MM.1S (cell line): ENCODE results near the gene SLC9A4.

ENCODE experiments used
- DNase-seq: peaks from one replicate; pipeline ENCODE4 v3.0.0-alpha.2; 2015
- H2AFZ ChIP-seq: fragments of 300-600 bp; sonication (generic); 2 replicates; pipeline ENCODE4 v1.6.0; 2016; ENCODE audit warnings: antibody characterized with exemption, low read length
- H3F3A ChIP-seq: fragments of 300-600 bp; sonication (generic); 2 replicates; pipeline ENCODE4 v1.6.1; 2016; ENCODE audit warnings: mild to moderate bottlenecking, antibody characterized with exemption, low read length, moderate library complexity, mixed read lengths; ENCODE audit not compliant: insufficient read depth
- H3K27ac ChIP-seq: fragments of 300-600 bp; sonication (generic); 2 replicates; pipeline ENCODE4 v1.5.1; 2016; ENCODE audit warnings: mild to moderate bottlenecking, low read length
- H3K27me3 ChIP-seq: fragments of 300-600 bp; sonication (generic); replicated peaks from 2 replicates; pipeline ENCODE4 v1.6.0; 2016; ENCODE audit warnings: low read length; ENCODE audit not compliant: insufficient read depth
- H3K36me3 ChIP-seq: fragments of 300-600 bp; sonication (generic); replicated peaks from 2 replicates; pipeline ENCODE4 v1.6.1; 2016; ENCODE audit warnings: mild to moderate bottlenecking, low read length, mixed read lengths; ENCODE audit not compliant: insufficient read depth
- H3K4me1 ChIP-seq: fragments of 300-600 bp; sonication (generic); 2 replicates; pipeline ENCODE4 v1.6.1; 2016; ENCODE audit warnings: low read length, mixed read lengths
- H3K4me2 ChIP-seq: fragments of 300-600 bp; sonication (generic); 2 replicates; pipeline ENCODE4 v1.6.0; 2016; ENCODE audit warnings: low read depth, low read length
- H3K4me3 ChIP-seq: fragments of 300-600 bp; sonication (generic); 2 replicates; pipeline ENCODE4 v1.5.1; 2016; ENCODE audit warnings: low read length, mixed read lengths
- H3K79me2 ChIP-seq: fragments of 300-600 bp; sonication (generic); 2 replicates; pipeline ENCODE4 v1.6.1; 2016; ENCODE audit warnings: mixed run types, low read length, mixed read lengths
- H3K9ac ChIP-seq: fragments of 300-600 bp; sonication (generic); 2 replicates; pipeline ENCODE4 v1.6.1; 2016; ENCODE audit warnings: low read length, mixed read lengths
- H3K9me2 ChIP-seq: fragments of 300-600 bp; sonication (generic); replicated peaks from 2 replicates; pipeline ENCODE4 v1.6.1; 2016; ENCODE audit warnings: mild to moderate bottlenecking, low read length, mixed read lengths; ENCODE audit not compliant: insufficient read depth
- H3K9me3 ChIP-seq: fragments of 300-600 bp; sonication (generic); replicated peaks from 2 replicates; pipeline ENCODE4 v1.6.1; 2016; ENCODE audit warnings: mild to moderate bottlenecking, low read length, mixed read lengths; ENCODE audit not compliant: insufficient read depth
- H4K20me1 ChIP-seq: fragments of 300-600 bp; sonication (generic); 2 replicates; pipeline ENCODE4 v1.6.1; 2016; ENCODE audit warnings: mild to moderate bottlenecking, low read length, moderate library complexity, mixed read lengths; ENCODE audit not compliant: insufficient read depth
- CTCF ChIP-seq: fragments of 300-600 bp; sonication (generic); IDR thresholded peaks from 2 replicates; pipeline ENCODE4 v1.5.1; 2016; ENCODE audit warnings: antibody characterized with exemption, low read length, mixed read lengths
- EZH2 ChIP-seq: fragments of 300-600 bp; sonication (generic); optimal IDR thresholded peaks from 2 replicates; pipeline ENCODE3; 2017; ENCODE audit warnings: low read depth, mild to moderate bottlenecking, antibody characterized with exemption, low read length, mixed read lengths
- EZH2phosphoT487 ChIP-seq: fragments of 300-600 bp; sonication (generic); IDR thresholded peaks from 2 replicates; pipeline ENCODE4 v1.6.1; 2018; ENCODE audit warnings: antibody characterized with exemption, low read length

The SLC9A4 gene

GRCh38 chr2:102523651-102524050 lies 50.6 kb downstream of the SLC9A4 start:
- H3K4me2 ChIP-seq: no peak overlapping the region
- H3F3A ChIP-seq: no peaks in the 10 kb centered on the region
- no peak overlapping the region for H3K27ac ChIP-seq
- no peak for TF ChIP-seq EZH2phosphoT487
- no peak for TF ChIP-seq EZH2
- no peak for TF ChIP-seq CTCF
- no peak overlapping the region for H3K4me3 ChIP-seq
- no peaks in the 10 kb centered on the region for H3K36me3 ChIP-seq
- H3K27me3 ChIP-seq: no peaks in the 10 kb centered on the region
- H3K9ac ChIP-seq: no peak overlapping the region
- no peak for DNase-seq
- no peaks in the 10 kb centered on the region for H4K20me1 ChIP-seq
- no peaks in the 10 kb centered on the region for H3K9me3 ChIP-seq
- no peak overlapping the region for H2AFZ ChIP-seq
- H3K79me2 ChIP-seq: no peaks in the 10 kb centered on the region
- H3K9me2 ChIP-seq: no peaks in the 10 kb centered on the region
- no peaks in the 10 kb centered on the region for H3K4me1 ChIP-seq

GRCh38 chr2:102527086-102527485 lies 54.1 kb downstream of the SLC9A4 start:
- H3K4me2 ChIP-seq: no peak overlapping the region
- no peaks in the 10 kb centered on the region for H3K27me3 ChIP-seq
- H3F3A ChIP-seq: no peaks in the 10 kb centered on the region
- H3K27ac ChIP-seq: no peak overlapping the region
- no peaks in the 10 kb centered on the region for H4K20me1 ChIP-seq
- TF ChIP-seq EZH2 (no peak), CTCF (no peak), EZH2phosphoT487 (no peak)
- H3K9ac ChIP-seq: no peak overlapping the region
- H3K4me3 ChIP-seq: no peak overlapping the region
- H2AFZ ChIP-seq: no peak overlapping the region
- H3K36me3 ChIP-seq: no peaks in the 10 kb centered on the region
- no peaks in the 10 kb centered on the region for H3K9me3 ChIP-seq
- H3K4me1 ChIP-seq: no peaks in the 10 kb centered on the region
- no peaks in the 10 kb centered on the region for H3K79me2 ChIP-seq
- no peaks in the 10 kb centered on the region for H3K9me2 ChIP-seq
- no peak for DNase-seq

DNA sequence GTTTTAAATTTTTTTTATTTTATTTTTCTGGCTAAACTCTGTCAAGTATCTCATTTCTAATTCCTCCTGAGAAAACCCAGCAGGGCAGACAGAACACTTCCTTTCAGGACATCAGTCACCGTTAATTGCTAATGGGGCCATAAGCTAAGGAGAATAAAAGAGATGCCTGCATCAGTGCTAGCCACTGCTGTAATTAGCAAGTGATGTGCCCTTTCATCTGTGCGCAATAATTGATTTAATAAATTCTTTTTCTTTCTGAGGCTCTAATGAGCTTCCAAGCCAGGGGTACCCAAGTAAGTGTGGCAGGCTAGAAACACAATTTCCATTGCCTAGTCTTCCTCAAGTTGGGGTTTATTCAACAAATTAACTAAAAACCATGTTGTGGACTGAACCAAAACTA lies 65.5 kb downstream of the SLC9A4 start:
- H3K9me2 ChIP-seq: no peaks in the 10 kb centered on the region
- no peak overlapping the region for H2AFZ ChIP-seq
- H3K4me1 ChIP-seq: 0 out of 2 replicates have a peak, but pooled peaks cover 3% of the 10 kb centered on the region
- no peak overlapping the region for H3K9ac ChIP-seq
- no peak overlapping the region for H3K4me2 ChIP-seq
- H3F3A ChIP-seq: no peaks in the 10 kb centered on the region
- H3K4me3 ChIP-seq: no peak overlapping the region
- H3K9me3 ChIP-seq: no peaks in the 10 kb centered on the region
- no peak for DNase-seq
- no peaks in the 10 kb centered on the region for H3K36me3 ChIP-seq
- TF ChIP-seq CTCF: no peak
- no peak for TF ChIP-seq EZH2phosphoT487
- TF ChIP-seq EZH2: no peak
- H3K27me3 ChIP-seq: no peaks in the 10 kb centered on the region
- no peaks in the 10 kb centered on the region for H4K20me1 ChIP-seq
- no peaks in the 10 kb centered on the region for H3K79me2 ChIP-seq
- no peak overlapping the region for H3K27ac ChIP-seq
